ENCODE measurements around the gene SMNDC1.

SMNDC1 gene

DNA sequence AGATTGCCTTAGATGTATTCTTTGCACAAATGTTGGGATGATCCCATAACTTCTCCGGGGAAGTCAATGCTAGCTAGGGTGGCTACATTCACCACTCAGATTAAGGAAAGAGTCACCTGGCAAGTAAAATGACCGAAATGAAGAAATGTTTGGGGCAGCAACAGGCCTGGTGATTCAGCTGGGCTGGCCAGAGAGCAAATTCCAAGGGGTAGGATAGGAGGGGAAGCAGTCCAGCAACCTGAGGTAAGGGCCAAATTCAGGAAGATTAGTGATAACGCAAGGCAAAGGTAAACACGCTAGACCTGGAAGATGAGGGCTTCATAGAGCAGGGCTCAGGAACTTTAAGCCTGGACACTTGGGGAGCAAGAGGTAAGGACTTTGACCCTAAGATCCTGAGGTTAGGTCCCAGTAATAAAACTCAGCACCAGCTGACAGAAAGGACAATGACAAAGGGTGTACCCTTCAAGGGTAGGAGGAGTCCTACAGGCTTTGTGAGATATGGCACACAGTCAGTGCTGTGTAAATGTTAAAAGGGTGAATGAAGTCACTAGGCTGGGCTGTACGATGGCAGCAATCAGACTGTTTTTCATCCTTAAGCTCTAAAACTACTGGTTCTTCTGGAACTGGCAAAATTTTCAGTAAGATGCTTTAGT lies 22.7 kb upstream of the SMNDC1 start:
- no peak for DNase-seq (ENCODE audit: low read depth)

- DNase-seq (ENCODE audit: low read depth): no peak
These were observed 21.8 kb upstream of the SMNDC1 start for GRCh38 chr10:110326351-110327032.

- no peak for DNase-seq (ENCODE audit: low read depth)
These were observed 20.1 kb upstream of the SMNDC1 start for GRCh38 chr10:110324805-110325280.

DNA sequence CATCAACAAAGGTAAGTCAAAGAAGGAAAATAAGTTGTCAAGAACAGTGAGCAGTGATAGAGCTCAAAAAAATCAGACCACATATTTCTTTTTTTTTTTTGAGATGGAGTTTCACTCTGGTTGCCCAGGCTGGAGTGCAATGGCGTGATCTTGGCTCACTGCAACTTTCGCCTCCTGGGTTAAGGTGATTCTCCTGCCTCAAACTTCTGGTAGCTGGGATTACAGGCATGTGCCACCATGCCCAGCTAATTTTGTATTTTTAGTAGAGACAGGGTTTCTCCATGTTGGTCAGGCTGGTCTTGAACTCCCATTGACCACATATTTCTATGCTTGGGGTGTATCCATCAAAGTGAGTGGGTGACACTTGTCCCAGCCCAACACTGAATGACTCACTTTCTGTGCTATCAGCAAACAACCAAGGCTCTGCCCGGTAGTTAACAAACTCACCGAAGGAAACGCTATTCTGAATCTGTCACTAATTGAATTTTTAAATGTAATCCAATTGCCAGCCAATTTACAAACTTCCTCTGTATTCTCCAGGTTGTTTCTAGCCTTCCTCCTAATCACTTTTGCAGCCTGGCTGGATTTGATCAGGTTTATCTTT lies 19.6 kb upstream of the SMNDC1 start:
- no peak for DNase-seq (ENCODE audit: low read depth)

GRCh38 chr10:110323503-110323902 lies 18.8 kb upstream of the SMNDC1 start:
- DNase-seq (ENCODE audit: low read depth): peak; percentile 83

- no peak for DNase-seq (ENCODE audit: low read depth)
These were observed 17.3 kb upstream of the SMNDC1 start for GRCh38 chr10:110321869-110322620.

DNA sequence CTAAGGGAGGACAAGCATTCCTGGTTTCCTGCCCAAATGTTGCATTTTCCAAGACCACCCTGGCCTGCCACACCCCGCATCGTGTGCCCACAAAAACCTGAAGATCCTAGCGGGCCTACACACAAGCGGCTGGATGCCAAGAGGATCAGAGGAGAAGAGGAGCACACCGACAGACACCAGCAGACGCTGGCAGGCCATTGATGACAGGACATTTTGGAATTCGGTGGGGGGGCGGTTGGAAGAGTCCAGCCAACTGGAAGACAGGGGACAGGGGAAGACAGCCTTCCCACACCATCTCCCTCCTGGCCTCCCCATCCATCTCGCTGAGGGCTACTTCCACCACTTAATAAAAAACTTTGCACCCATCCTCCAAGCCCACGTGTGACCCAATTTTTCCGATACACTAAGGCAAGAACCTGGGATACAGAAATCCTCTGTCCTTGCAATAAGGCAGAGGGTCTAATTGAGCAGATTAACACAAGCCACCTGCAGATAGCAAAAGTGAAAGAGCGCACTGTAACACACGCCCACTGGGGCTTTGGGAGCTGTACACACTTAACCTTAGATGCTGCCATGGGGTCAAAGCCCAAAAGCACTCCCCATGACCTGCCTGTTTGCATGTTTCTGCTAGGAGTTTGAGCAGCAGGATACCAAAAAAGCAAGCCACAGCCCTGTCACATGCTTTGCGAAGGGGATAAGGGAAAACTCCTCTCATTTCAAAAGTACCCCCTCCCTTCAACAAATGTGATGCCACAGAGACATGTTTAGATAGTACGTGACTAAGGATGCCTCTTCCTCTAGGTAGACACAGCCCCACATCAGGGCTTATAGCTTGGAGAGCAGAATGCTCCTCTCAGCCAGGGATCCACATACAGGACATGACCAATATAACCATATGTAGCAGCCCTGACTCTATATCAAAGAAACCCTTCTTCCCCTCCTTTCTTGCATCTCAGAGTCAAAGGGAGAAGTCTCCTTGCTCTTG lies 13.4 kb upstream of the SMNDC1 start:
- no peak for DNase-seq (ENCODE audit: low read depth)

DNA sequence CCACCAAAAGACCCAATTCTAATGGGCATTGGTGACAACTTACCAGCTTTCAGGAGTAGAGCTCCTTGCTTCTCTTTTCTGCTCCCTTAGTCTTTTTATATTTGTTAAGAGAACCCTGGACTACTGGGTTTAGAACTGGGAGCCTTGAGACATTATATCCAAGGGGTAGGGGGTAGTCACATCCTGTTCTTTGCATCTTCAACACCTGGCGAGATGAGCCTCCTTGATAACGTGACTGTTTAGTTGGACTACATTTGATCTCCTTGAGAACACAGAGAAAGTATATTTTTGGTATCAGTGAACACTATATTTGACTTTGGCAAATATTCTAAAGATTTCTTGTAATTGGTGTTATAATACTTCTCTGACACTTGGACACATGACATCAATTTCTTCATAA lies 9.0 kb upstream of the SMNDC1 start:
- no peak for DNase-seq (ENCODE audit: low read depth)

- DNase-seq (ENCODE audit: low read depth): no peak
These were observed 7.5 kb upstream of the SMNDC1 start for GRCh38 chr10:110312206-110312605.

DNA sequence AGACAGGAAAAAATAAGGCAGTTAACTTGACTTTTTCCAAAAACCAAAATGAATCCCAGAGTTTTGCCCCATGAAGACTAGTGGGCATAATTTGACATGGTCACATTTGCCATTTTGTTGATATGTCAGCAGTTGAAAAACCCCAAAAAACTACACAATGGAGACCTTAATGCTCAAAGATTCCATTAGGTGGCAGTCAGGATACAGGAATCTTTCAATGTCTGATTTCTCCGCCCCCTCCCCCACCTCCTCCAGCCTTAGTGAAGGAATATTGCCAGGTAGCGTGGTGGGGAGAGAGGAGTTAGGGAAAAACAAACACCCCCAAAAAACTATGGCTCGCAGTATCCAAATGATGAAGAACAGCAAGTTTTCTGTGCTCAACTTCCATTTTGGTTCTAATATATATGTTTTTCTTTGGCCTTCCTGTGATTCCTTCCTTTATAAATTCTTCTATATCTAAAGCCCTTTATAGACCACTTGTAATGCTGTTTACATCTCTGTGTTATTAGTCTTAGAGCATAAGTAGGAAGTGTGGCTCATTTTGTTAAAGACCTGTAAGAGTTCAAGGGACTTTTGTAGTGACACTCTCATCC lies 6.7 kb upstream of the SMNDC1 start:
- DNase-seq (ENCODE audit: low read depth): no peak

- DNase-seq (ENCODE audit: low read depth): no peak
These were observed 6.0 kb upstream of the SMNDC1 start for GRCh38 chr10:110310741-110311140.

GRCh38 chr10:110307805-110308204 lies 3.1 kb upstream of the SMNDC1 start:
- DNase-seq (ENCODE audit: low read depth): no peak

DNA sequence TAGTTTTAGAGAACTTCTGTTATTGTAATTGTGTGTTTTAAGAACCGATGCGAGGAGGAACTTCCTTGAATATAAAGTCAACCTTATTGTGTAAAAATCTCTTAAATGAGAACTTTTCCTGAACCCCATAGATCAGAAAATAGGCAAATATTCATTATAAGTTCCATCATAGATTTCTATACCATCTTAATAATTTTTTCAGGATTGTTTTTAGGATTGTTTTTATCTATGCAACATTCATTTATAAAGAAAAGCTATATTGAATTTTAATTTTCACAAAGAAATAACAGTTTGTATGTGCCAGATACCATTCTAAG lies 1.7 kb upstream of the SMNDC1 start:
- DNase-seq (ENCODE audit: low read depth): no peak

DNA sequence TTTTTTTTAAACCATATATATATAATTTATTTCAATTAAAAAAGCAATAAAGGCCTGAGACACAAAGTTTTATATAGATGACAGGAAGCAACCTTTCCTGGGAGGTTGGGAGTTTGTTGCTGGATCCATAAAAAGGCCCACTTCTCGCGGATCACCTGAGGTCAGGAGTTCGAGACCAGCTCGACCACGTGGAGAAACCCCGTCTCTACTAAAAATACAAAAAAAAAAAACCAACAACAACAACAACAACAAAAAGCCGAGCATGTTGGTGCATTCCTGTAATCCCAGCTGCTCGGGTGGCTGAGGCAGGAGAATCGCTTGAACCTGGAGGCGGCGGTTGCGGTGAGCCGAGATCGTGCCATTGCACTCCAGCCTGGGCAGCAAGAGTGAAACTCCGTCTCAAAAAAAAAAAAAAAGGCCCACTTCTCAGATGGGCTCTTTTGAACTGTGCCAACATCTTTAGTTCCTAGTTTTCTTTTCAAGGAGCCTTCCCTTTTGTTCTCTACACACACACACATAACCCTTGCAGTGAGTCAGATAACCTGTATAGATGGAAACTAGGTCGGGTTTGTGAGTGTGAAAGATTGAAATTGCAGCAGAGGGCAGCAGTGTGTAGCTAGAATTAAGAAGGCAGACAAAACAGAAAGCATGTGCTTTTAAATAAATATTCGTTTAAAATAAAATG lies 1.2 kb upstream of the SMNDC1 start:
- DNase-seq (ENCODE audit: low read depth): peak; percentile 76

GRCh38 chr10:110304394-110304779 lies 333 bp downstream of the SMNDC1 start:
- no peak for DNase-seq (ENCODE audit: low read depth)

DNA sequence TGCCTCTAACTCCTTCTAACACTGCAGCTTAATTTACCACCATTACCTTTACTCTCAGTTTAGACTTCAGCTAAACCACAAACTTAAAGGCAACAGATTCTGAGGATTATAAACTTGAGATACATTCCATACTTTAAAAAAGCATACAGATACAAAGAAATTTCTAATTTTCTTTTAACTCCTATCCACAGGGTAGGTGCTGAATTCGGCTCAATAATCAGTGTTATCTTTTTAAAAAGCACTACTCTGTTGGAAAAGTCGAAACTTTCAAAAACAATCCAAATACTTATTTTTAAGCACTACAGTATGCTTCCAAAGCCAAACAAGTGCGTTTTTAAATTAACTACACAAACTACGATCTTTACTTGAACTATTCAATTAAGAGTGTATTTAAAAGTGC lies 1.0 kb downstream of the SMNDC1 start:
- no peak for DNase-seq (ENCODE audit: low read depth)

GRCh38 chr10:110300486-110300986 lies 4.2 kb downstream of the SMNDC1 start:
- DNase-seq (ENCODE audit: low read depth): no peak

- no peak for DNase-seq (ENCODE audit: low read depth)
These were observed 7.8 kb downstream of the SMNDC1 start for GRCh38 chr10:110296966-110297365.

DNA sequence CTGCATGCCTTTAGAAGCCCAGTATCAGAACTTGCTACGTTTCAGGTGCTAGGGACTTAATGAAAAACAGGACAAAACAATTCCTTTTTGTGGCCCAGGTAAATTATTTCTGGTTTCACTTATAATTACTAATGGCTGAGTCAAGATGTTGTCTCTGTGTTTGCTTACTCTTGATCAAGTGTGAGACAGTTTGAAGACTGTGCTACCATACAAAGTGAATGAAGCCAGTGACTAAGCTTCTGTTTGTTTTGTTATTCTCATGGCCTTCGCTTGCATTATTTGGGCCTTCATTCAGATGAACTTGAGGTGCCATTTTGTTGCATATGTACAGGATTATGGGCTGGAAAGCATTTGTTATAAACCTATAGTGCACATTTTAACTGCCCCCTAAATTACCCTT lies 17.9 kb downstream of the SMNDC1 start:
- DNase-seq (ENCODE audit: low read depth): no peak

DNA sequence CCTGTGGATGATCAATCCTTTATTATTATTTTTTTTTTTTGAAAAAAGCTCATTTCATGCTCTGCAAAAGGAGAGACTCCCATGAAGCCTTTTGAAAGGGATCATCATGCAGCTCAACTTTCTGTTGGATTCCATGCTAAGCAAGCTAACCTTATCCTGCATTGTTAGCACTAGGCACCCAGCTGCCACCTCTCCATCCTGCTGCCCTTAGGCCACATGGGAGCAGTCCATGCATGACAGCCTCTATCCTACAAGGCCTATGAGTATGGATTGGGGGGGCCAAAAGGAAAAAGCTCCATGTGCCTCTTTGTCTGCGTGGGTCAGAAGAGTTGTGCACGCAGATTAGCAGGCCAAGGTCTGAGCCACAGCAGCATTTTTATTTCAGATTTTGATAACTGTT lies 19.2 kb downstream of the SMNDC1 start:
- DNase-seq (ENCODE audit: low read depth): no peak

Data from HS-5 (cell line).